H9 (cell line): ENCODE results near the gene IMPA2. TPM values are rescaled to one million over a fixed set of nuclear protein-coding genes. Genes with fewer than 3 reads are reported as not detected.

Source experiments
- DNase-seq: peaks from one replicate; pipeline ENCODE4 v3.0.0-alpha.2; 2017
- H2AFZ ChIP-seq: one replicate; pipeline ENCODE4 v1.6.1; 2013; ENCODE audit warnings: mild to moderate bottlenecking, low read length, control low read depth, moderate library complexity
- H2AK5ac ChIP-seq: 2 replicates; pipeline ENCODE4 v1.6.1; 2013; ENCODE audit warnings: low read length, control low read depth, mixed read lengths; ENCODE audit not compliant: insufficient read length
- H2BK120ac ChIP-seq: one replicate; pipeline ENCODE4 v1.6.1; 2013; ENCODE audit warnings: low read depth, mild to moderate bottlenecking, low read length, control low read depth, inconsistent platforms; ENCODE audit not compliant: poor library complexity, severe bottlenecking
- H2BK12ac ChIP-seq: 2 replicates; pipeline ENCODE4 v1.6.1; 2013; ENCODE audit warnings: low read length, control low read depth, mixed read lengths, low read depth; ENCODE audit not compliant: insufficient read length
- H2BK15ac ChIP-seq: 2 replicates; pipeline ENCODE4 v1.6.1; 2013; ENCODE audit warnings: low read depth, low read length, control low read depth
- H2BK20ac ChIP-seq: one replicate; pipeline ENCODE4 v1.6.1; 2013; ENCODE audit warnings: low read depth, mild to moderate bottlenecking, low read length, control low read depth, inconsistent platforms; ENCODE audit not compliant: poor library complexity, severe bottlenecking
- H2BK5ac ChIP-seq: 2 replicates; pipeline ENCODE4 v1.6.1; 2013; ENCODE audit warnings: low read length, control low read depth, mixed read lengths; ENCODE audit not compliant: insufficient read length
- H3K14ac ChIP-seq: 2 replicates; pipeline ENCODE4 v1.6.1; 2013; ENCODE audit warnings: low read length, control low read depth; ENCODE audit not compliant: insufficient read depth
- H3K18ac ChIP-seq: 2 replicates; pipeline ENCODE4 v1.6.1; 2013; ENCODE audit warnings: low read depth, mild to moderate bottlenecking, mixed read lengths, low read length, control low read depth; ENCODE audit not compliant: insufficient read length
- H3K23ac ChIP-seq: 2 replicates; pipeline ENCODE4 v1.6.1; 2013; ENCODE audit warnings: low read length, control low read depth, mixed read lengths, low read depth; ENCODE audit not compliant: insufficient read length
- H3K23me2 ChIP-seq: 2 replicates; pipeline ENCODE4 v1.6.1; 2013; ENCODE audit warnings: low read depth, mild to moderate bottlenecking, mixed read lengths, low read length, control low read depth; ENCODE audit not compliant: insufficient read length, poor library complexity, severe bottlenecking
- H3K27ac ChIP-seq: 2 replicates; pipeline ENCODE4 v1.5.1; 2013; ENCODE audit warnings: low read length, control low read depth, mixed read lengths, low read depth; ENCODE audit not compliant: insufficient read length
- H3K27me3 ChIP-seq: 2 replicates; pipeline ENCODE4 v1.6.1; 2013; ENCODE audit warnings: low read length, control low read depth, inconsistent platforms; ENCODE audit not compliant: insufficient read depth
- H3K4ac ChIP-seq: 2 replicates; pipeline ENCODE4 v1.6.1; 2013; ENCODE audit warnings: low read depth, mild to moderate bottlenecking, control low read depth, inconsistent platforms, low read length, moderate library complexity
- H3K4me1 ChIP-seq: 2 replicates; pipeline ENCODE4 v1.6.1; 2013; ENCODE audit warnings: low read length, control low read depth, inconsistent platforms; ENCODE audit not compliant: insufficient read depth
- H3K4me2 ChIP-seq: 2 replicates; pipeline ENCODE4 v1.6.1; 2013; ENCODE audit warnings: low read length, control low read depth, mixed read lengths; ENCODE audit not compliant: insufficient read length, insufficient read depth
- H3K56ac ChIP-seq: 2 replicates; pipeline ENCODE4 v1.6.1; 2013; ENCODE audit warnings: low read depth, mild to moderate bottlenecking, mixed read lengths, low read length, control low read depth; ENCODE audit not compliant: insufficient read length
- H3K79me1 ChIP-seq: 2 replicates; pipeline ENCODE4 v1.6.1; 2013; ENCODE audit warnings: low read depth, mild to moderate bottlenecking, moderate library complexity, low read length, control low read depth, inconsistent platforms; ENCODE audit not compliant: insufficient read depth, poor library complexity, severe bottlenecking
- H3K79me2 ChIP-seq: 2 replicates; pipeline ENCODE4 v1.6.1; 2013; ENCODE audit warnings: low read length, control low read depth, inconsistent platforms; ENCODE audit not compliant: insufficient read depth
- H3K9ac ChIP-seq: 2 replicates; pipeline ENCODE4 v1.6.1; 2013; ENCODE audit warnings: low read length, control low read depth, mixed read lengths; ENCODE audit not compliant: insufficient read length; ENCODE audit errors: extremely low read depth
- H3K9me3 ChIP-seq: one replicate; pipeline ENCODE4 v1.6.1; 2013; ENCODE audit warnings: low read depth, low read length, inconsistent platforms; ENCODE audit not compliant: control insufficient read depth
- H3T11ph ChIP-seq: one replicate; pipeline ENCODE4 v1.6.1; 2013; ENCODE audit warnings: mild to moderate bottlenecking, low read length, control low read depth, inconsistent platforms
- H4K20me1 ChIP-seq: one replicate; pipeline ENCODE4 v1.6.1; 2013; ENCODE audit not compliant: control insufficient read depth, insufficient read length, insufficient read depth
- H4K5ac ChIP-seq: 2 replicates; pipeline ENCODE4 v1.6.1; 2013; ENCODE audit warnings: low read depth, mild to moderate bottlenecking, mixed read lengths, low read length, control low read depth; ENCODE audit not compliant: insufficient read length
- H4K8ac ChIP-seq: replicated peaks from 2 replicates; pipeline ENCODE4 v1.6.1; 2013; ENCODE audit warnings: low read length, control low read depth, mixed read lengths, low read depth; ENCODE audit not compliant: insufficient read length
- H4K91ac ChIP-seq: 2 replicates; pipeline ENCODE4 v1.6.1; 2013; ENCODE audit warnings: low read depth, mild to moderate bottlenecking, moderate library complexity, mixed read lengths, low read length, control low read depth; ENCODE audit not compliant: insufficient read length
- H3K27ac Mint-ChIP-seq, 3 experiments: 2 replicates in 2 of 3; 3 replicates in 1 of 3; pipeline ENCODE4 v1.8.0; 2020 to 2021; ENCODE audit warnings: mixed read lengths in 3 of 3, mild to moderate bottlenecking in 1 of 3, moderate library complexity in 1 of 3
- H3K27me3 Mint-ChIP-seq: 2 replicates; pipeline ENCODE4 v1.8.0; 2021; ENCODE audit warnings: low read depth, mild to moderate bottlenecking, moderate library complexity, mixed read lengths
- H3K36me3 Mint-ChIP-seq, 3 experiments: 2 replicates in 2 of 3; 3 replicates in 1 of 3; pipeline ENCODE4 v1.8.0; 2020 to 2021; ENCODE audit warnings: low read depth in 3 of 3, mixed read lengths in 3 of 3; ENCODE audit not compliant: insufficient read depth in 1 of 3
- H3K4me1 Mint-ChIP-seq, 2 experiments: 2 replicates each; pipeline ENCODE4 v1.8.0; 2020; ENCODE audit warnings: mixed read lengths in 2 of 2
- H3K4me3 Mint-ChIP-seq, 2 experiments: 2 replicates in 1 of 2; 3 replicates in 1 of 2; pipeline ENCODE4 v1.8.0; 2020 to 2021; ENCODE audit warnings: mild to moderate bottlenecking in 2 of 2, mixed read lengths in 2 of 2, moderate library complexity in 1 of 2
- H3K9me3 Mint-ChIP-seq, 2 experiments: 2 replicates in 1 of 2; 3 replicates in 1 of 2; pipeline ENCODE4 v1.8.0; 2020; ENCODE audit warnings: mild to moderate bottlenecking in 2 of 2, mixed read lengths in 2 of 2, moderate library complexity in 1 of 2
- WGBS: extraction: QIAGEN DNeasy Blood & Tissue Kit; methylation state at CpG from one replicate; pipeline ENCODE4 v1.1.7; 2013; ENCODE audit warnings: missing lambda C conversion rate, low lambda C conversion rate, mixed read lengths; ENCODE audit not compliant: insufficient read length; ENCODE audit errors: extremely low coverage; 5-methylcytosine and 5-hydroxymethylcytosine counted together
- total RNA-seq: library from RNA; stranded (reverse); gene quantifications from 2 replicates; pipeline ENCODE4 v1.2.1, GENCODE V29; 2021
- TF ChIP-seq, protein P1 (sequence below): fragments of 200-600 bp; sonication (generic); conservative IDR thresholded peaks from 3 replicates; pipeline ENCODE4 v1.8.0; 2021; ENCODE audit warnings: antibody characterized with exemption, mild to moderate bottlenecking

Gene IMPA2
- total RNA-seq, 1 experiment from 2014 or later: 73.8 TPM

DNA sequence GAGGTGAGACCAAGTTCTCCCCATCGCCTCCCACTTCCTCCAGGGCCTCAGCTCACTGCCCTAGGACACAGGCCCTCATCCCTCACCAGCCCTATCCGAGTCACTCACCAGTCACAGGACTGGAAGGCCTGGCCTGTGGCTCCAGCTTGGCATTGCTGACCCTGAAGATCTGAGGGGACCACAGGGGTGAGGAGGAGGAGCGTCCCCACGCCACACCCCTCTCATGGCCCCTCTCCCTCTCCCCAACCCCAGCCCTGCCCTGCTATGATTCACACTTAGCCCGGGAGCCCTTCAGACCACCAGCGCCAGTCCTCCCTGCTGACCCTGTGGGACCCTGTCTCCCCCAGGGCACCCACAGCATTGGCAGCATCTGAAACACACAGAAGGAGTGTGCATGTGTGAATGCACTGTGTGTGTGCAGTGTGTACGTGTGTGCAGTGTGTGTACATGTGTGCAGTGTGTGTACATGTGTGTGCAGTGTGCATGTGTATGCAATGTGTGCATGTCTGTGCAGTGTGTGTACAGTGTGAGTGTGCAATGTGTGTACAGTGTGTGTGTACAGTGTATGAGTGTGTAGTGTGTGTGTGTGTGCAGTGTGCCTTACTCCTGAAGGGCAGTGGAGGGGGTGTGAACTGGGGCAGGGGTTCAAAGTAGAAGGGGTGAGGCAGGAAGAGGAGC lies 82.9 kb downstream of the IMPA2 start:
- Histone ChIP-seq H3K18ac (no peak overlapping the region), H3K56ac (no peak overlapping the region)

More for the DNA sequence above, 82.9 kb downstream of the IMPA2 start:
- H3K4ac ChIP-seq: no peak overlapping the region
- no peaks in the 10 kb centered on the region for H3K23me2 ChIP-seq
- H2BK12ac ChIP-seq: no peak overlapping the region
- Mint-ChIP-seq H3K4me1 (no peaks in the 10 kb centered on the region), H3K36me3 (no peaks in the 10 kb centered on the region), H3K27ac (0 out of 7 replicates have a peak overlapping the region, but pooled peaks of 1 of the 3 experiments have one; percentile 48), H3K9me3 (no peaks in the 10 kb centered on the region; a peak in 1 of 5 replicates), H3K27me3 (peaks cover 2% of the 10 kb centered on the region), H3K4me3 (no peak overlapping the region)
- no peak overlapping the region for H2AFZ ChIP-seq
- TF ChIP-seq, protein P1, sequence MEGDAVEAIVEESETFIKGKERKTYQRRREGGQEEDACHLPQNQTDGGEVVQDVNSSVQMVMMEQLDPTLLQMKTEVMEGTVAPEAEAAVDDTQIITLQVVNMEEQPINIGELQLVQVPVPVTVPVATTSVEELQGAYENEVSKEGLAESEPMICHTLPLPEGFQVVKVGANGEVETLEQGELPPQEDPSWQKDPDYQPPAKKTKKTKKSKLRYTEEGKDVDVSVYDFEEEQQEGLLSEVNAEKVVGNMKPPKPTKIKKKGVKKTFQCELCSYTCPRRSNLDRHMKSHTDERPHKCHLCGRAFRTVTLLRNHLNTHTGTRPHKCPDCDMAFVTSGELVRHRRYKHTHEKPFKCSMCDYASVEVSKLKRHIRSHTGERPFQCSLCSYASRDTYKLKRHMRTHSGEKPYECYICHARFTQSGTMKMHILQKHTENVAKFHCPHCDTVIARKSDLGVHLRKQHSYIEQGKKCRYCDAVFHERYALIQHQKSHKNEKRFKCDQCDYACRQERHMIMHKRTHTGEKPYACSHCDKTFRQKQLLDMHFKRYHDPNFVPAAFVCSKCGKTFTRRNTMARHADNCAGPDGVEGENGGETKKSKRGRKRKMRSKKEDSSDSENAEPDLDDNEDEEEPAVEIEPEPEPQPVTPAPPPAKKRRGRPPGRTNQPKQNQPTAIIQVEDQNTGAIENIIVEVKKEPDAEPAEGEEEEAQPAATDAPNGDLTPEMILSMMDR: no peak
- no peak overlapping the region for H4K8ac ChIP-seq
- no CpG with 5 or more reads among the region's 7 CpGs for WGBS
- H3K23ac ChIP-seq: no peak overlapping the region
- H4K91ac ChIP-seq: no peak overlapping the region
- no peaks in the 10 kb centered on the region for H3K27me3 ChIP-seq
- H3K4me1 ChIP-seq: no peaks in the 10 kb centered on the region
- no peaks in the 10 kb centered on the region for H3K79me1 ChIP-seq
- H4K20me1 ChIP-seq: no peaks in the 10 kb centered on the region
- H4K5ac ChIP-seq: no peak overlapping the region
- no peak overlapping the region for H2BK15ac ChIP-seq
- H3K9ac ChIP-seq: no peak overlapping the region
- H2BK120ac ChIP-seq: no peak overlapping the region
- H3T11ph ChIP-seq: no peak overlapping the region
- H2BK5ac ChIP-seq: no peak overlapping the region
- H2BK20ac ChIP-seq: no peak overlapping the region
- no peak overlapping the region for H2AK5ac ChIP-seq
- no peaks in the 10 kb centered on the region for H3K9me3 ChIP-seq
- no peak for DNase-seq
- no peak overlapping the region for H3K4me2 ChIP-seq
- H3K14ac ChIP-seq: no peak overlapping the region
- no peaks in the 10 kb centered on the region for H3K79me2 ChIP-seq
- H3K27ac ChIP-seq: no peak overlapping the region
